ENCODE data around the gene LINC01488.

DNA sequence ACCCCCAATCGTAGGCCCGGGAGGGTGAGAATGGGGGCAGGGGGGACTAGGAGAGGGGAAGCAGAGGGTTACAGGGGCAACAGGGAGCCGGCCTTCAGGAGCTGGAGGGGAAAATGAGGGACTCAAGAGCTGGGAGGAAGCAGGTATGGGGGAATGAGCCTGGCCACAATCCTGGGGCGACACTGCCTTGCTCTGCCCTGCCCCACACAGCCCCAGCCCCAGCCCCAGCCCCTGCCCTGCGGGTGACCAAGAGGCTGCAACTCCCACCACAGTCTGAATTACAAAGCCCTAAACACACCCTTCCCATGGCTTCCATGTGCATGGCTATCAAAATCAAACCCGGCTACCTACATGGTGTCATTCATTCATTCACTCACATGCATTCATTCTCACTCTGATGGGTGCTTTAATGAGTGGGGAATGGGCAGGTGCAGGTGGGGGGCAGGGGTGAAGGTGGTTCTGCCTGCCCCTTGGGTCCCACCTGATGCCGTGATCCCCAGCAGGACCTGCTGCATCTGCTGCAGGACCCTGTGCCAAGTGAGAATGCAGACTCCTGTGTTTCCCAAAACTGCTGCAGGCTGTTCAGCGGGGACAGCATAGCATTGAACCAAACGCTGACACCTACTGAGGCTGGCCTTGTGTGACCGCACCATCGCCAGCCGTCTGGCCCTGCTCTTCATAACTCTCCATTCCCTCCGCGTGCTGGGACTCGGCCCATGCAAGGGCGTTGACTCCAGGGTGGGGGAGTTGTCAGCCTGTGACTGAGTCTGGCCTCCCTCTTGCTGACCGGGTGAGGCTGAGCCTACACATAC is 9.5 kb upstream of the LINC01488 start:
- TF ChIP-seq, protein P1, sequence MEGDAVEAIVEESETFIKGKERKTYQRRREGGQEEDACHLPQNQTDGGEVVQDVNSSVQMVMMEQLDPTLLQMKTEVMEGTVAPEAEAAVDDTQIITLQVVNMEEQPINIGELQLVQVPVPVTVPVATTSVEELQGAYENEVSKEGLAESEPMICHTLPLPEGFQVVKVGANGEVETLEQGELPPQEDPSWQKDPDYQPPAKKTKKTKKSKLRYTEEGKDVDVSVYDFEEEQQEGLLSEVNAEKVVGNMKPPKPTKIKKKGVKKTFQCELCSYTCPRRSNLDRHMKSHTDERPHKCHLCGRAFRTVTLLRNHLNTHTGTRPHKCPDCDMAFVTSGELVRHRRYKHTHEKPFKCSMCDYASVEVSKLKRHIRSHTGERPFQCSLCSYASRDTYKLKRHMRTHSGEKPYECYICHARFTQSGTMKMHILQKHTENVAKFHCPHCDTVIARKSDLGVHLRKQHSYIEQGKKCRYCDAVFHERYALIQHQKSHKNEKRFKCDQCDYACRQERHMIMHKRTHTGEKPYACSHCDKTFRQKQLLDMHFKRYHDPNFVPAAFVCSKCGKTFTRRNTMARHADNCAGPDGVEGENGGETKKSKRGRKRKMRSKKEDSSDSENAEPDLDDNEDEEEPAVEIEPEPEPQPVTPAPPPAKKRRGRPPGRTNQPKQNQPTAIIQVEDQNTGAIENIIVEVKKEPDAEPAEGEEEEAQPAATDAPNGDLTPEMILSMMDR (IDR thresholded peaks at IDR 0.05) = no peak
- TF ChIP-seq, protein P2, sequence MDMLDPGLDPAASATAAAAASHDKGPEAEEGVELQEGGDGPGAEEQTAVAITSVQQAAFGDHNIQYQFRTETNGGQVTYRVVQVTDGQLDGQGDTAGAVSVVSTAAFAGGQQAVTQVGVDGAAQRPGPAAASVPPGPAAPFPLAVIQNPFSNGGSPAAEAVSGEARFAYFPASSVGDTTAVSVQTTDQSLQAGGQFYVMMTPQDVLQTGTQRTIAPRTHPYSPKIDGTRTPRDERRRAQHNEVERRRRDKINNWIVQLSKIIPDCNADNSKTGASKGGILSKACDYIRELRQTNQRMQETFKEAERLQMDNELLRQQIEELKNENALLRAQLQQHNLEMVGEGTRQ (IDR thresholded peaks at IDR 0.05; ENCODE audit: borderline replicate concordance, low read depth, low read length) = no peak
- TF ChIP-seq, protein P3, sequence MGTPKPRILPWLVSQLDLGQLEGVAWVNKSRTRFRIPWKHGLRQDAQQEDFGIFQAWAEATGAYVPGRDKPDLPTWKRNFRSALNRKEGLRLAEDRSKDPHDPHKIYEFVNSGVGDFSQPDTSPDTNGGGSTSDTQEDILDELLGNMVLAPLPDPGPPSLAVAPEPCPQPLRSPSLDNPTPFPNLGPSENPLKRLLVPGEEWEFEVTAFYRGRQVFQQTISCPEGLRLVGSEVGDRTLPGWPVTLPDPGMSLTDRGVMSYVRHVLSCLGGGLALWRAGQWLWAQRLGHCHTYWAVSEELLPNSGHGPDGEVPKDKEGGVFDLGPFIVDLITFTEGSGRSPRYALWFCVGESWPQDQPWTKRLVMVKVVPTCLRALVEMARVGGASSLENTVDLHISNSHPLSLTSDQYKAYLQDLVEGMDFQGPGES (IDR thresholded peaks at IDR 0.05; ENCODE audit: low read depth, low read length) = no peak
- TF ChIP-seq ELF1 (IDR thresholded peaks at IDR 0.05) = no peak
- TF ChIP-seq RAD21 (IDR thresholded peaks at IDR 0.05; ENCODE audit: low read length) = no peak
- TF ChIP-seq TCF12 (IDR thresholded peaks at IDR 0.05) = no peak
- no peak for TF ChIP-seq FOXM1 (IDR thresholded peaks at IDR 0.05; ENCODE audit: low read depth)
